Stimulated activated CD4-positive, alpha-beta T cell treated with anti-CD3 and anti-CD28 coated beads, TNF-alpha, amount 100 ng/mL, for 4 hours (primary cell): Measurements from ENCODE around the gene DCP1A.
"Not testable (repeated sequence)": the region's sequence is repeated elsewhere in the genome, so short reads cannot be mapped to it uniquely, and the experiment has no call there.

Experiments
- DNase-seq, 3 experiments: peaks; one replicate each; pipeline ENCODE4 v3.0.0-alpha.2; 2020; ENCODE audit warnings: low read depth in 3 of 3

Gene DCP1A

DNA sequence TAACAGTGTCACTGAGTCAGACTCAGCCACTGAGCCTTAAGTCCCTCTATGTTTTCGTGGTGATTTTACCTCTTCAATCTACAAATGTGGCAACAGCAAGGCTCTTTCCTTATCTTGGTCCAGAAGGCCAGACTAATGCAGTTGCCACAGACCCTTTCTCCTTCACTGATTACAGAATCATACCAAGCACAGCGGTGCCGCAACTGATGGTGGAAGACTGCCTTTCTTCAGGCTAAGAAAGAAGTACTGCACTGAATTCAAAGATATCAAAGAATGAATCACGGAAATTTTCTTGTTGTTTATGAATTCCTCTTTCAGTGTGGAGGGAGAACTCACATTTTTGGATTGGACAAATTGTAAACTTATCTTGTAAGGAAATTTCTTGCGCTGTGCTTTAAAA, 18.6 kb downstream of the DCP1A start:
- DNase-seq = no peak

- not testable (repeated sequence) for DNase-seq
These were observed 19.4 kb downstream of the DCP1A start for GRCh38 chr3:53327986-53328385.

- no peak for DNase-seq
These were observed 23.2 kb downstream of the DCP1A start for GRCh38 chr3:53324105-53324504.

DNA sequence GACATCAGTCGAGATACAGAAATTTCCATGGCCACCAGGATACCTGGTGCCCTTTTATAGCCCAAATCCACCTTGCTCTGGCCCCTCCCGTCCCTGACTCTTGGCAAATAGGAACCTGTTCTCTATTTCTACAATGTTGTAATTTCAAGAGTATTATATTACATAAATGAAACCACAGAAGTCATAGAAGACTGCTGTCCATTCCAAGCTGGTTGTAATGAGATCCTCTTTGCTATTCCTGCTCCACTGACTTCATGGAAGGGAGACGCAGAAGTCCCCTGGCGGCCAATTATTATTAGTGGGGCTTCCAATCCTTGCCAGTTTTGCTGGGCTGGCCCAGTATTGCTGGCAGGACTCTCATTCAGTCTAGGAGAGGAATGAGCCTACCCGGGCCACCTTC, 26.6 kb downstream of the DCP1A start:
- no peak for DNase-seq

- DNase-seq = no peak
These were observed 28.8 kb downstream of the DCP1A start for GRCh38 chr3:53318522-53318921.

DNA sequence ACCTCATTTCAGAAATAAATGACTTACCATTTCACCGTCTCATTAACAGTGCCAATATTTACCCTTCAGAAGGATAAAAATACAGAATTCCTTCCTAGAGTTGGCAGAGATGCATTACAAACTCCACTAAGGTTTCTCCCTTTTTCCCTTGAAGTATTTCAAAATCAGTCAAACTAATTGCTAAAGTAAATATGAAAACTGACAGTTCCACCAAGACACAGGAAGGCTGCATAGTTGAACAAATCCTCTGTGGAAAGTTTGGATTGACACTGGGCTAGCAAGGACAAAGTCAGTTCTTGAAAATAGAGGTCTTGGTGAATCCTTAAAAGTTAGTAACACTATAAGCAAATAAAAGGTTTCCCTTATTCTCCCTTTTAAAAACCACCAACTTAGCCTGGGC, 34.5 kb downstream of the DCP1A start:
- no peak for DNase-seq

DNA sequence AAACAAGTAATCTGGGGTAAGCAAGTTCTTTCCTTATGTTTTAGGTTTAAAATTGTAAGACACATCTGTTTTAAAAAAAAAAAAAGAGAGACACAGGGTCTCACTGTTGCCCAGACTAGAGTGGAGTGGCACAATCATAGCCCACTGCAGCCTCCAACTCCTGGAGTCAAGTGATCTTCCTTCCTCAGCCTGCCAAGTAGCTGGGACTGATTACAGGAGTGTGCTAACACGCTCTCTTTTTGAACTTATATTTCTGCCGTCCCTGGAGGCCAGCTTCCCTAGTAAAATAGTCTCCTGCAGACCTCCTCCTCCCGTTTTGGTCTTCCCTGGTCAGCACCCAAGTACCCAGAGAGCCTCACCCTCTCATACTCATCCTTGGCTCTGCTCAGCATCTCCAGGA, 35.5 kb downstream of the DCP1A start:
- no peak for DNase-seq

- no peak for DNase-seq
These were observed 43.4 kb downstream of the DCP1A start for GRCh38 chr3:53303957-53304356.

DNA sequence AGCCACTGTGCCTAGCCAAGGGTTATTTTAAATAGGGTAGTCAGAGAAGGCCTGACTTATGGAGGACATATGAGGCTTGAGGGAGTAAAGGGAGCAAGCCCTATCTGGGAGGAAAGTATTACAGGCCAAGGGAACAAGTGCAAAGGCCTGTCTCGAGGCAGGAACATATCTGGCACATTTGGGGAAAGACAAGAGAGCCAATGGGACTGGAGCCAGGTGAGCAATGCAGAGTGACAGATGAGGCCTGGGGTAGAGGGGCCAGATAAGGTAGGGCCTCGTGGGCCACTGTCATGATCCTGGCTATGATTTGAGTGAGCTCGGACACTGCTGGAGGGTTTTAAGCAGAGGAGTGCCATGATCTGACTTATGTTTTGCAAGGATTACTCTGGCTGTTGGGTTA, 43.8 kb downstream of the DCP1A start:
- DNase-seq = no peak

DNA sequence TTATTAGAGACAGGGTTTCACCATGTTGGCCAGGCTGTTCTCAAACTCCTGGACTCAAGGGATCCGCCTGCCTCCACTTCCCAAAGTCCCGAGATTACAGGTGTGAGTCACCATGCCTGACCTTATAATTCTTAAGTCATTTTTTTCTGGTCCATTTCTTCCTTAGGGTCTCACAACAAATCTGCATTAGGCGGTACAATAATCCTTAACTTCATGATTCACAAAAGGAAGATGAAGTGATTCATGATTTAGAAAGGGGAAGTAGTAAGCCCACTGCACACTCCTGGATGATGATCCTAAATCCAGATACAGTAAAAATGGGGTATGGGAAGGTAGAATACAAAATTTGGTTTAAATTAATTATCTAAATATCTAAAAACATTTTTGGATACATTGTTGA, 46.5 kb downstream of the DCP1A start:
- no peak for DNase-seq

GRCh38 chr3:53299611-53300023, 47.7 kb downstream of the DCP1A start:
- DNase-seq = not testable (repeated sequence)

GRCh38 chr3:53295410-53295809, 51.9 kb downstream of the DCP1A start:
- no peak for DNase-seq

- no peak for DNase-seq
These were observed 53.5 kb downstream of the DCP1A start for GRCh38 chr3:53293867-53294266.

DNA sequence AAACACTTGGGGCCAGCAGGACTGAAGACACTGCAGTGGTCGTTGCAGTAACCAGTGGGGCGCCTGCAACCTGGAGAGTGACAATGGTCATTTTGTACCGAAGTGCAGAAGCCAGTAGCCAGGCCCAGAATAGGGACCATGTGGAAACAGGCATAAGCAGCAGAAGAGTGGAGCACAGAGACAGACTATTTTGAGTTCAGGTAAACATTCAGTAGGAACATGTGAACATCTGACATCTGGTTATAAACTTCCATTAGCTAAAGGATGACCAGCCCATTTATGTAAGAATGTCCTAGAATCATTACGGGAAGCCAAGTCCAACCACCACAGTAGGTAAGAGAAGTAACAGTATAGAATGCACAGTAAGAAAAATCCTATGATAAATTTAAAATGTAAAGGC, 59.1 kb downstream of the DCP1A start:
- DNase-seq = no peak

GRCh38 chr3:53287131-53287629, 60.2 kb downstream of the DCP1A start:
- DNase-seq = no peak

DNA sequence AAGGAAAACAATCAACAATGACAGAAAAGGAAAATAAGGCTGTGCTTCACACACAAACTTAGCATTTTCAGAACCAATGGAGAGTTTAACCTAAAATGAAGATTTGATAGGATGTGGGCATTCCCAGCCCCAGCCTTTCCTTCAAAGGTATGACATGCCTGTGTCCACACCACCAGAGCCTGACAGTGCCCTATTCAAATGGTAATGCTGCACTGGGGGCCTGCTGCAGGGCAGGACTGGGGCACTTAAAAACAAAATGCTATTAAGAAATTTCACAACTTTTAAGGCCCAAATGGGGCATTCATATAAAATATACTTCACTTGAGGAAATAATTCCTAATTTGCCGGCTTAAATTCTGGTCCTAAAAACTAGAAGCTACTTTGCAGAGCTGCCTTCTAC, 60.6 kb downstream of the DCP1A start:
- no peak for DNase-seq

GRCh38 chr3:53282581-53282980, 64.8 kb downstream of the DCP1A start:
- no peak for DNase-seq

GRCh38 chr3:53278667-53279066, 68.7 kb downstream of the DCP1A start:
- no peak for DNase-seq

GRCh38 chr3:53274938-53275605, 72.3 kb downstream of the DCP1A start:
- DNase-seq = no peak

- DNase-seq = no peak
These were observed 74.1 kb downstream of the DCP1A start for GRCh38 chr3:53273146-53273670.

DNA sequence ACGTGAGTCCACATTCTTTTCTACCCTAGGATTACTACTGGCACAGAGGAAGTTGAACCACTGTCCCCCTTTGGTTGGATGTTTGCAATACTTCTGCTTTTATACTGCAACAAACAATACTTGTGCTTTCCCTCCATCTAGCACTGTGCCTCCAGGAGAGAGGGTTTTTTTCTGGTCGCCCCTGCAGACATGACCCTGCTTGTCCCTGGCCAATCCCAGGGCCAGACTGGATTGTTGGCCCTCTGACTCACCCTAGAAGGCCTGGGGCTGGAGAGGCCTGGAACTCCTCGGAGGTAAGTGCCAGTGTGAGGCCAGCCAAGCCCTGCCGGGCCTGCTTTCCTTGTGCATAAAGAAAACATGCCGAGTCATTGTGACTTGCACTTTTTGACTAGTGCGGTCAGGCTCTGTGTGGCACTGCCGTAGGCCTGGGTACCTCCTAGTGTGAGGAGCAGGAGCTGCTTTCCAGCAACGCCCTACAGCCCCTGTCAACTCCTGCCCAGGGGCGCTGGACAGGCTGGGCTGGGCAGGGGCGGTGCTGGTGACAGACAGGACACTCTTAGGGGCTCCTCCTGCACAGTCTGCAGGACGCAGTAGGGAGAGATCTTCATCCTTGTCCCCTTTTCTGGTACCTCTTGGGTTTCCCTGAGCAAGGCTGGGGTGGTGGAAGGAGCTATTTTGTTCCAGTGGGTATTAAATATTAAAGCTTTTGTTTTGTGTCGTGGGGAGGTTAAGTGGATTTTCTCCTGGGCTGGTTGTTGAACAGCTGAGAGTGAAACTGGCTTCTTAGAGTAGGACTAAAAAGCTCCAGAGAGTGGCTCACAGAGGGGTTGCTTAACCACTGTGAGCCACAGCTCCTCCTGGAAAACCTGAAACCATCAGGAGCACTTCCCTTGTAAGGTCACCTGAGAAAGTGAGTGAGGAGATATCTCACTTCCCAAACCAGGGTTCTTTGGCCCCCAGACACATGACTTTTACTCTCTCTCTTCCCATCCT, 77.2 kb downstream of the DCP1A start:
- no peak for DNase-seq

DNA sequence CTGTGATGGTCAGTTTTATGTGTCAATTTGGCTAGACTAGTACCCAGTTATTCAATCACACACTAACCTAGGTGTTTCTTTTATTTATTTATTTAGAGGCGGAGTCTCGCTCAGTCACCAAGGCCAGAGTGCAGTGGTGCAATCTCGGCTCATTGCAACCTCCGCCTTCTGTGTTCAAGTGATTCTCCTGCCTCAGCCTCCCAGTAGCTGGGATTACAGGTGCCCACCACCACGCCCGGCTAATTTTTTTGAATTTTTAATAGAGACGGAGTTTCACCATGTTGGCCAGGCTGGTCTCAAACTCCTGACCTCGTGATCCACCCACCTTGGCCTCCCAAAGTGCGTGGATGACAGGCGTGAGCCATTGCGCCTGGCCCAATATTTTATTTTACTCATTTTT, 78.2 kb downstream of the DCP1A start:
- not testable (repeated sequence) for DNase-seq

DNA sequence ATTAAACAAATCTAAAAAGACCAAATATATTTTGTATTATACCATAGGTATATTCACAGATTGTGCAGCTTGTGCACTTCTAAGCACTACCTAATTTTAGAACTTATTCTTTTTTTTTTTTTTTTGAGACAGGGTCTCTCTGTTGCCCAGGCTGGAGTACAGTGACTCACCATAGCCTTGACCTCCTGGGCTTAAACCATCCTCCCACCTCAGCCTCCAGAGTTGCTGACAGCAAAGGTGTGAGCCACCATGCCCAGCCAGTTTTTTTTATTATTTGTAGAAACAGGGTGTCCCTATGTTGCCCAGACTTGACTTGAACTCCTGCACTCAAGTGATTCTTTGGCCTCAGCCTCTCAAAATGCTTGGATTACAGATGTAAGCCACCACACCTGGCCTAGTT, 79.6 kb downstream of the DCP1A start:
- no peak for DNase-seq
